GM12892 (cell line): ENCODE results near the gene RAP1GAP.

Experiments
- DNase-seq: peaks from one replicate; pipeline ENCODE4 v3.0.0; 2011; ENCODE audit not compliant: insufficient read length
- FAIRE-seq: peaks from 2 replicates; lab custom pipeline; 2011; peaks lifted over from hg19 to GRCh38; lab: Jason Lieb, UNC
- POLR2A ChIP-seq: IDR thresholded peaks from 2 replicates; pipeline ENCODE4 v1.6.1; 2011; ENCODE audit warnings: low read depth, low read length, control low read depth
- POLR2AphosphoS5 ChIP-seq: IDR thresholded peaks from 2 replicates; pipeline ENCODE4 v1.6.1; 2011; ENCODE audit warnings: low read depth, low read length, control low read depth
- TAF1 ChIP-seq: IDR thresholded peaks from 2 replicates; pipeline ENCODE4 v1.6.1; 2011; ENCODE audit warnings: low read depth, mild to moderate bottlenecking, control low read depth, low read length, borderline replicate concordance

The RAP1GAP gene

GRCh38 chr1:21665711-21666575 lies 3.2 kb downstream of the RAP1GAP start:
- DNase-seq (no peak), FAIRE-seq (no peak)
- TF ChIP-seq POLR2AphosphoS5, result no peak
- no peak for TF ChIP-seq POLR2A

GRCh38 chr1:21664806-21665588 lies 4.2 kb downstream of the RAP1GAP start:
- no peak for FAIRE-seq
- no peak for DNase-seq
- no peak for TF ChIP-seq POLR2AphosphoS5
- no peak for TF ChIP-seq TAF1
- no peak for TF ChIP-seq POLR2A

- DNase-seq, result no peak
- no peak for FAIRE-seq
- TF ChIP-seq TAF1 (no peak), POLR2A (no peak), POLR2AphosphoS5 (no peak)
Observed at GRCh38 chr1:21663951-21664805, 5.0 kb downstream of the RAP1GAP start.

DNA sequence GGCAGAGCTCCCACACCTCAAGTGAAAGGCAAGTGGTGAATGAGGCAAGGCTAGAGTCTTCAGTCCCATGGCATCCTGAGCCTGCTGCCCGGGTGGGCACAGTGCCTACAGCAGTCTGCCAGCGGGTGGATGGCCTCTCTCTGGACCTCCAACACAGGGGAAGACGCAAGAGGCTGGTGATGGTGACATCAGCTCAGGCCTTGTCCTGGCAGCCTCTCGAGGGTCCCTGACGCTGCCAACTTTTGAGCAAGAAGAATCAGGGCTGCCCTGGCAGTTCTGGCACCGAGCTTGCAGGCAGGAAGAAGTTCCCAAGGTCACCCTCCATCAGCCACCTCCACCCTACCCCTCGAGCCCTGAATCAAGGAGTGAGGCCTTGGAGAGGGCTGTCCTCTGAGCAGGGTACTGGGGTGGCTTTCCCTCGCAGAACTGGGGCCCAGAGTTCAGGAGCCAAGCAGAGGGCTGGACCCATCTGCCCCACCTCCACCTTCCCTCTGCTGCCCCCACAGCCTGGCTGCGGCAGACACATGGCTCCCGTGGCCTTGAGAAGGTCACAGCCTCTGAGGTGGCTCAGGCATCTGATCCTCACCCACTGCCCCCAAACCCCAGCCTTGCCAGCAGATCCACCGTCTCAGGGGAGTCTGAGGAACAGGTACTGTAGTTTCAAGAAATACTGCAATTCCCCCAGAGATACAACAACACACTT lies 5.8 kb downstream of the RAP1GAP start:
- FAIRE-seq, result no peak

DNA sequence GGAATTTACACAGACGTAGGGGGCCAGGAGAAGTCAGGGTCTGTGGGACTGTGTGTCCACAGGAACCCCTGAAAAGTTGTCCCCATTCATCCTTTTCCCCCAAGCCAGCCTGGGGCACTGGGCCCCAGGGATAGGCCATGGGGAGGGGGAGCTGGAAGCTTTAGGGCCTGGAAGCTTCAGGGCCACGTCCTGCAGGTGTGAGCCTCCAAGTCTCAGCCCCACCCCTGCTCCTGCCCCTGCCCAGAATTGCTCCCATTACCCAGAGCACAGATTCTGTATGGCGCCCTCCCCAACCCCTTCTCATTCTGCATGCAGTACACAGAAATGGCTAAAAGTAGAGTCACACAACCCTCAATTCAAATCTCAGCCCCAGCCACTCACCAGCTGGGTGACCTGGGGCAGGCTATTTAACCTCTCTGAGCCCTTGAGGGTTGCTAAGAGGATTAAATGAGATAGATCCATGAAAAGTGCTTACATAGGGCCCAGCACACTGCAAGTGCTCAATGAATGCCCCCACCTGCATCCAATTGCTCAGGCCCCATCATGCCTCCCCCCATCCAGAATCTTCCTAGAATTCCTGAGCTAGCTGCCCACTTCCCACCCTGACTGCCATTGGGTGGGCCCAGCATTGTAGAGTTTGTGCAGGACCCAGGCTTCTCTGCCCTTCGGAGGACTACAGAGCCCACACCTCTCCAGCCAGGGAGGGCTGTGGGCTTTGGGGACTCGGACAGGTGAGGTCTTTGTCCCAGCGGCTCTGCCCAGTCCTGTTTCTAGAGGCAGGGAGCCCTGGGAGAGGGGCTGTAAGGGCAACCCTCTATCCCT lies 6.5 kb downstream of the RAP1GAP start:
- TF ChIP-seq TAF1, result no peak
- no peak for FAIRE-seq
- DNase-seq, result no peak

More for the DNA sequence above, 5.8 kb downstream of the RAP1GAP start:
- no peak for DNase-seq
- TF ChIP-seq POLR2AphosphoS5 (no peak), POLR2A (no peak), TAF1 (no peak)

DNA sequence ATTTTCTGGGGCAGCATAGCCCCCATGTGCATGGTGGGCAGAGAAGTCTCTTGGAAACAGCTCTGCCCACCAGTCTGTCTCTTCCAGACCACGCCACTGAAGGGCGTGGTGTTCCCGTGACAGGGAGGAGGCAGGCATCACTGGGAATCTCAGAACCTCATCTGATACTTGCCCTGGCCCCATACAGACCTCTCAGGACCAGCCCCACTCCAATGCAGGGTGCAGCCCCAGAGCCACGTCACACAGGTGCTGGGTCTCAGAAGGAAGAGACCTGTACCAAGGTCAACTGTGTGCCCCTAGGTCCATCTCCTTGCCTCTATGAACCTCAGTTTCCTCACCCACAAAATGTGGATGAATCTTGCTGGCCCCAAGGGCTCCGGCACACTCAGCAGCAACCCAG lies 7.3 kb downstream of the RAP1GAP start:
- TF ChIP-seq POLR2A, result no peak
- TF ChIP-seq TAF1, result no peak
- no peak for TF ChIP-seq POLR2AphosphoS5
- DNase-seq (no peak), FAIRE-seq (no peak)

DNA sequence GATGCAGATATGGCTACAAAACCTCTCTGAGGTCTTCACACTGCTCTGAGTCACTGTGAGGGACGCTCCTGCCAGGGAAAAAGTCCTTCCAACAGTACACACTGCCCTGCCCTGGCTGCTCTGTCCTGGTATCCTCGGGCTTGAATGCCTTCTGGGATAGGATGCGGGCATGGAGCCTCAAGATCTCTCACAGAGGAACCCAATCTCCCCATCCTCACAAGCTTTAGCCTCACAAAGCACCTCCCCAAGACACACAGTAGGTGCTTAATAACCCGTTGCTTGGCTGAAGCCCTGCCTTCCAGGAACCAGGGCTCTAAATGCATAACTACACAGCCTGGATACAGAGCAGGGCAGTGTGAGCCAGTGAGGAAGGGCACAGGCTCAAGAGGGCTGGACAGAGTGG lies 9.2 kb downstream of the RAP1GAP start:
- TF ChIP-seq POLR2A (no peak), TAF1 (no peak), POLR2AphosphoS5 (no peak)
- DNase-seq, result no peak
- FAIRE-seq, result no peak

DNA sequence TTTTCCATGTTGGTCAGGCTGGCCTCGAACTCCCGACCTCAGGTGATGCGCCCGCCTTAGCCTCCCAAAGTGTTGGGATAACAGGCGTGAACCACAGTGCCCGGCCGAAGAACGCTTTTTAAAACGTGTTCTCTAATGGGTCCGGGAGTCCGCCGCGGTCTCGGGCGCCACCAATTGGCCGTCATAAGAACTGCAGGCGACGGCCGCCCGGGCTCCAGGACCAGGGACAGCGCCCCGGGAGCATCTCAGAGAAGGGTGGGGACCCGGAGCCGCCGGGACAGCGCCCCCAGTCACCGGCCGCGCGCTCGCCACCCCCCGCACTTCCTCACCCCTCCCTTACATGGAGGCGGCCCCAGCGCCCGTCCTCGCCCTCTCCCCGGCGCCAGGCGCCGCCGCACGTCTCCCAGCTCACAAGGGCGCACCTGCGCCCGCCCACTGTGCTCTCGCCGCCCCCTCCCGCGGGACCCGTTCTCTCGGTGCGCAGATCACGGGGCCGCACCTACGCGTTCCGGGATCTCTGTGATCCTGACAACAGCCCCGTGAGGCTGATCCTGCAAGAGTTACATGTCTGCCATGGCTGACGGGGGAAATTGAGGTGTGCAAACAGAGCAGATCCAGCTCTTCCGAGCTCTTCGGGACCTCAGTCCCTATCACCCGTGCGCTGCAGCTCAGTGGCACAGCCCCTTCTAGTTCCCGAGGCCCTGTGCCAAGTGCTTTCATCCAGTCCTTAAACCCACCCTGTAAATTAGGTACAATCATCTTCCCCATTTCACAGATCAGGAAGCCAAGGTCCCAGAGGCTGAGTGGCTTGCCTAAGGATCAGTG lies 9.8 kb downstream of the RAP1GAP start:
- DNase-seq (peak; percentile 94), FAIRE-seq (no peak)
- TF ChIP-seq TAF1 (no peak), POLR2A (no peak), POLR2AphosphoS5 (no peak)

- FAIRE-seq, result no peak
- no peak for DNase-seq
- TF ChIP-seq TAF1, result no peak
- no peak for TF ChIP-seq POLR2AphosphoS5
- TF ChIP-seq POLR2A, result no peak
Observed at GRCh38 chr1:21657456-21658190, 11.5 kb downstream of the RAP1GAP start.
